ENCODE data around the gene NEUROG1.

NEUROG1 gene, protein sequence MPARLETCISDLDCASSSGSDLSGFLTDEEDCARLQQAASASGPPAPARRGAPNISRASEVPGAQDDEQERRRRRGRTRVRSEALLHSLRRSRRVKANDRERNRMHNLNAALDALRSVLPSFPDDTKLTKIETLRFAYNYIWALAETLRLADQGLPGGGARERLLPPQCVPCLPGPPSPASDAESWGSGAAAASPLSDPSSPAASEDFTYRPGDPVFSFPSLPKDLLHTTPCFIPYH

DNA sequence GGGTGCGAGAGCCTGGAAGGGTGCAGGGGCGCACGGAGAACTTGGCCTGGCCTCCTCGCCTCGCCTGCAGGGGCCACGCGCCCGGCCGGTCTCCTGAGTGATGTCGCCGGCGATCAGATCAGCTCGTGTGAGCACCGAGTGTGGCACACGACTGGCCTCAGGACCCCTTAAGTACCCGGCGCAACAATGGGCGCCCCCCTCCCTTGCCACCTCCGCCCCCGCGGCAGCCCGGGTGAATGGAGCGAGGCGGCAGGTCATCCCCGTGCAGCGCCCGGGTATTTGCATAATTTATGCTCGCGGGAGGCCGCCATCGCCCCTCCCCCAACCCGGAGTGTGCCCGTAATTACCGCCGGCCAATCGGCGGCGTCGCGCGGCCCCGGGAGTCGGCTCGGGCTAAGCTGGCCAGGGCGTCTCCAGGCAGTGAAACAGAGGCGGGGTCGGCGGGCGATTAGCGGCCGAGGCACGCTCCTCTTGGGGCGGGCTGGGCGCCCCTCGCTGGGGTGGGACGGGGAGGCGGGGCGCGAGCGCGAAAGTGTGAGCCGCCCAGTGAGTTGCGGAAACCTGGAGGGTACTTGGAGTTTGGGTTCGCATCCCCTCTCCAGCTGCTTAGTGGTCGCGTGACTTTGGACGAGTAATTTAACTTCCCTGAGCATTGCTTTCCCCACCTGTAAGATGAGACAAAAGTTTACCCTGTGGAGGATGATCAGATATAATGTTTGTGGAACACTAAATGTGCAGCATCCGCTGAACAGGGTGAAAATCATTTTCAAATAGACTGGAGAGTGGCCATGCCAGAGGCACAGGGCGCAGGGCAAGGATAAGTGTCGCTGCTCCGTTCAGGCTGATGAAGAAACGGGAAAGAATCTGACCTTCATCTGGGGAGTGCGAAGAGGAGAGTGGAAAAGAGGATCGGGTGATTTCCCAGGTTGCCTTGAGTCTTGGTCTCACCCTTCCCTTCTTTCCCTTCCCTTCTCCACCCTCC is at the start of gene NEUROG1:
Gene NEUROG1 (minus strand): TSS at position 145 of the 982 bp plus-strand sequence. CDS start 274 bp downstream, outside the sequence.
- DNase-seq = no peak

DNA sequence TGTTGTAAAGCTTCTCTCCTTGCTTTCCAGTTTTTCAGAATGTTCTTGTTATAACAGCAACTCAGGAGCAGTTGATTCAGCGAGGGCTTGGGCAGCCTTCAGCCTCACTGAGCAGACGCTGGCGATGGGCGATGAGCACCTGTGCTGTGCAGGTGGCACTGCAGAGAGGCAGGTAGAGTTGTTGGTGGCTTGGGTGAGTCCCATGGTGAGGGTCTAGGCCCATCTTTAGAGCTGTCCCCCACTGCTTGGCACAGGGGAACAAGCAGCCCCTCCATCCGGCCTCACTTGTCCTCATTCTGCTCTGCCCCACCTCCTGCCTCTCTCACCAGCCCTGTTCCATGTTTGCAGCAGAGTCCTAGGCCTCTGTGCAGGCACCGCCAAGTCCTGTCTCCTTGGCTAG is 49.2 kb upstream of the NEUROG1 start:
- DNase-seq = no peak

DNA sequence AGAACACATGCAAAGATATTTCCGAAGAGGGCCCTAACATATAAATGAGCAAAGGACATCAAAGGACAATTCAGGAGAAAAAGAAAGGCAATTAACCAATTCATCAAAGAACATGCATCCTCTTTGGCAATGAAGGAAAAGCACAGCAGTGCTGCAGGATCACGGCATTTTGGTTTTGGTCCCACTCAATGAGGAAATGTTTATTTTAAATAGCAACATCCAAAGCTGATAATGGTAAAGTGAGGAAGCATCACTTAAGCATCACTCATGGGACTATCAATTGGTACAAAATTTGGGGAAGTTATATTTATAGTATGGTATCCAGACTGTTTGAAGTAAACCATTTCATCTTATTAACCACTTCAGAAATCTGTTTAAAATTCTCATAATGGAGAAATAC is 48.5 kb upstream of the NEUROG1 start:
- no peak for DNase-seq

DNA sequence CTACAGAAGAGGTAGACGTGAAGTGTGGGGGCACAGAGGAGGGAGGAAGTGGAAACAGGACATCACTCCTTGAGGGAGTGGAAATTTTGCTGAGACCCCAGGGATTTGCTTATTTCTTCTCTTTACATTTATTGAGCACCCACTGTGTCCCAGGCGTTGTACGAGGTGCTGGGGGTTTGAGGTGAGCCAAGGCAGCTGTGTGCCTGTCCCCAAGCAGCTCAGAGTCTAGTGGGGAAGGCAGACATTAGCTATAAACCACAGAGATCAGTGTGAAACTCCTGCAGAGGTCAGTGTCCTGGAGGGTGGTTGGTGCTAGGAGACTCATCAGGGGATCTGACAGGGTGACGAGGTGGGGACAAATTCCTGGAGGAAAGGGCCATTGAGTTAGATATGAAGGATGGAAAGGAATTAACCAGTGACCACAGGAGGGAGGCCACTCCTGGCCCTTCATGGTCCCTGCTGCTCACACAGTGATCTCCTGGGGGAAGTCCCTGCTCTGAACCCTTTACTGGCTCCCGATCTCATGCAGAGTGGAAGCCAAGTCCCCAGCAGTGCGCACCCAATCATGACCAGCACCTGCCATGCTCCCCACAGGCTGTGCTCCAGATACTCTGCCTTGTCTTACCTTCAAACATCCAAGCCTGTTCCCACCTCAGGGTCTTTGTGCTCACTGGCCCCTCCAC is 46.5 kb upstream of the NEUROG1 start:
- DNase-seq = no peak

DNA sequence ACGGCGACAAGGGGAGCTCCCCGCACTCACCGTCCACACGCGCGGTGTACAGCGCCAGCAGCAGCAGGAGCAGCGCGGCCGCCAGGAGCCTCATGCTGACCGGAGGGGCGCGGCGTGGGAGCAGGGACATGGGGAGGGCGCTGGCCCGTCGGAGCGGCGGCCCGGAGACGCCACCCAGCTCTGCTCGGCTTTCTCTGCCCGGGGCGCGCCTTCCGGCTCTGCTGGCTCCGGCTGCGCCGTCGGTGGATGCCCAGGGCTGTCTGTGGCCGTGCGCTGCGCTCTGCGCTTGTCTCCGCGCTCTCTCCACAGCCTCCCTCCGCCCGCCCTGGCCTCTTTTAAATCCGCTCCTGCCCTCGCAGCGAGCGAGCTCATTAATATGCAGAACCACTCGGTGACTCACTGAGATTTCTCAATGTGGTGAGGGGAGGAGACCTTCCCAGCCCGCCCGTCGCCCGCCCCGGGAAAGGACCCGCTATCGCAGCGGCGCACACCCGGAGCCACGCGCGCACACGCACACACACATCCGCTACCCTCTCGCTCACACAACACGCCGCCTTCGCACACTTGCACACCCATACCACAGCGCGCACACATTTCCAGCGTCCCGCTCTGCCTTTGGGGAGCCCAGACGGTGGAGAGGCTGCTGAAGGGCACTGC is 43.0 kb upstream of the NEUROG1 start, which contains the start of gene CXCL14:
Gene CXCL14 (minus strand): TSS at position 307 of the 657 bp plus-strand sequence. CDS start 213 bp downstream, at position 94.
- no peak for DNase-seq

DNA sequence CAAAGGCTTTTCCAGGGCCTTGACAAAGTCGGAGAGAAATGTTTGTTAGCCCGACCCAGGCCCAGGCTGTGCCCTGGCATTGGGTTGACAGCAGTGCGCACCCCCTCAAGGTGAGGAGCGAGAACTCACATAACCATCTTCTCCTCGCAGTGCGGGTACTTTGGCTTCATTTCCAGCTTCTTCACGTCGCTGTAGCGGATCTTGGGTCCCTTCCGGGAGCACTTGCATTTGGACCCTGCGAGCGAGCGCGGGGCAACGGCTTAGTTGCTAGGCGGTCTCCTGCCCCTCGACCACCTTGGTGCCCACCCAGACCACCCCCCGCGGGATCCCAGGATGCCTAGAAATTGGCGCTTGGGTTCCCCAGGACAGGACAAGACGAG is 42.5 kb upstream of the NEUROG1 start:
- DNase-seq = no peak

DNA sequence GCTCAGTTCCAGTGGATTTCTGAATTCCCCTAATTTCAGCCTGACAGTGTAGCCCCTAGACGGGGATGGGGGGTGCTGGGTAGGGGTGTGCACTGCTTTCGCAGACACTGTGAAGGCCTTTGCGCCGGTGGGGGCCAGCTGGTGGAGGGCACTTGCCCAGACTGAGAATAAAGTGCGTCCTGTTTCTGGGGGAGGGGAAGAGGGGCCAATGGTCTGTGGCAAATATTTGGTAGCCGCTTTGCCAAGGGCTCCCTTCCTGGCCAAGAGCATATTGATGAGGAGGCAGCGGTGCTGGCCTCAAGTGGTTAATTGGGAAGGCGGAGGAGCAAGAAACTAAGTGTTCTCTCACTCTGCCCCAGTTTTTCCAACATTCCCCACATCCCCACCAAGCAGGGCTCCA is 41.7 kb upstream of the NEUROG1 start:
- no peak for DNase-seq

DNA sequence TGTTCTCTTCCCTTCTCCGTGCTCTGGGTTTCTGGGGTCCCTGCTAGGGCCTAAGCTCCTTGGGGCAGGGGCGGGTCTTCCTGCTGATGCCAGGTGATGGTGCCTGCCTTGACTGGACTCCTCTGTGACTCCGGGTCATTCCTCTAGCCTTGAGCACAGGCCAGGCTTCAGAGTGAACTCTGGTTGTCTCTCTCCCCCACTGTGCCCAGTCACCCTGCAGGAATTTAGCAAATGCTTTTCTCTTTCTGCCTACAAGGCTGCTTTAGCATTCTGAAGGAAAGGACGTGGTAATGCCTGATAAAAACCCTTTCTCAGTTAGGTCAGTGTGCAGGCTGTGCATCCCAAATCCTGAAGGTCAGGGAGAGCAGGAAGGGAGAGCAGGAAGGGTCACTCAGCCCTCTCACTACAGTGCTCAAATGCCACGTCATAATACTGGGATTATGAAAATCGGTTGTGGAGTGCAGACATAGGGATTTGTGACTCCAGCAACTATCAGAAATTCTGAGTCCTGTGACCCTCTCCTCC is 40.4 kb upstream of the NEUROG1 start:
- no peak for DNase-seq

DNA sequence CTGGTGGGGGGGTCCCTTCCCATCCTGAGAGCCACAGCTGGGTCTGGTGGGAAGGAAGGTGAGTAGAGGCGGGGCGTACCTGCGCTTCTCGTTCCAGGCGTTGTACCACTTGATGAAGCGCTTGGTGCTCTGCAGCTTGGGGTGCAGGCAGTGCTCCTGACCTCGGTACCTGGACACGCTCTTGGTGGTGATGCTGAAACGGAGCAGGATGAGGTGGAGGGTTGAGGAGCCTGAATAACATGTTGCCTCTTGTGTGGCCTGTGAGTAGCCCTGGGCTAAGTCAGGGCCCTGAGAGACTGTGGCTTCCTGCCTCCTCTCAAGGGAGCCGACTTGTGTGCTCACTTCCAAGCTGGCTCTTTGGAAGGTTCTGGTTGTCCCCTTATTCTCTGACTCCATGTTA is 38.7 kb upstream of the NEUROG1 start:
- DNase-seq = no peak

DNA sequence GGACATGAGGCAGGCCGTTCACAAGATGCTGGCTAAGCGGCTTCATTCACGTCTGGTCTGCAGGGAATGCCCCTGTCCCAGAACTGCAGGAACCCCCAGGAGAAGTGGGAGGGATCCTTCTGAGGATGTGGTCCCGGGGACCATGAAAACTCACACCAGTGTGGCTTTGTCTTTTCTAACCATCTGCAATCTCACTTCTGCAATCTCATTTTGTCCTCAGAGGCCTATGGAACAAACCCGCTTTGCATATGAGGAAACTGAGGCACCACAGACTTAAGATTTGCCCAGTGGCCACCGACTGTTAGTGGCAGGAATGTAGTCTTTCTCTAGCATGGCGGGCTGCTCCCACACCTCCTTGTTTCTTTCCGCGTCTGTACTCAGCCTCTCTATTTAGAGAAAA is 36.1 kb upstream of the NEUROG1 start:
- DNase-seq = no peak

DNA sequence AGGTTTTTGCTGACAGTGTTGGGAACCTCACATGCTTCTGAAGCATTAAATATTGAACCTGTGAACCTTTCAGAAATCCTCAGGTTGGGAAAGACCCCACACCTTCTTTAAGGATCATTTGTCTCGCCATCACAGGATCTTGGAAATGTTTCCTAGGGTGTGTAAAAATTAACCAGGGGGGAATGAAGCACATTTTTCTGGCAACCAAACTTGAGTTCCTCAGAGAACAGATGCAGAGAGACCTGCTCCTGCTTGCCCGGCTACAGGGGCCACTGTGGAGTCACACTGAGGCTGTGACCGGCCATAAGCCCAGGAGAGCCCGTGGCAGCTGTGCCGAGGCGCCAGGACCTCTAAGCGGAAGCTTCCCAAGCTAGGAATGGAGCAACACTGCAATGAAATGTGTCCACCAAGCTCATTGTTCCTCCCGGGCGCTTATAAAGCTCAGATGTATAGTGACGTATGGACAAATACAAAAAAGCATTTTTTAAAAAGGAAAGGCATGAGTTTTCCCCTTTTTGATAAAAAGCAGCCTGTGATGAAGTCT is 35.4 kb upstream of the NEUROG1 start:
- DNase-seq = no peak

DNA sequence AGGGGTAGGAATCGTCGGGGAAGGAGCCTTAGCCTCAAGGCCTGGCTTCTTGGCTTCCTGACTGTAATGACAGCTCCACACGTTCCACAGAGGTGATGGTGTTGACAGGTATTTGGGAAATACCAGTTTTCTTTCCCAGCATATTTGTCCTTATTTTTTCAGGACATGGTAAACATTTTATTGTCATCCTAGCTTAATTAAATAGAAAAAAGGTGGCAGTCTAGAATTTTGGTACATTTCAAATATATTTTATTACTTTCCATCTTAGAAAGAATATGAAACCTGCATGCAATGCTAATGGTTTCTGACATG is 34.6 kb upstream of the NEUROG1 start:
- DNase-seq = no peak

DNA sequence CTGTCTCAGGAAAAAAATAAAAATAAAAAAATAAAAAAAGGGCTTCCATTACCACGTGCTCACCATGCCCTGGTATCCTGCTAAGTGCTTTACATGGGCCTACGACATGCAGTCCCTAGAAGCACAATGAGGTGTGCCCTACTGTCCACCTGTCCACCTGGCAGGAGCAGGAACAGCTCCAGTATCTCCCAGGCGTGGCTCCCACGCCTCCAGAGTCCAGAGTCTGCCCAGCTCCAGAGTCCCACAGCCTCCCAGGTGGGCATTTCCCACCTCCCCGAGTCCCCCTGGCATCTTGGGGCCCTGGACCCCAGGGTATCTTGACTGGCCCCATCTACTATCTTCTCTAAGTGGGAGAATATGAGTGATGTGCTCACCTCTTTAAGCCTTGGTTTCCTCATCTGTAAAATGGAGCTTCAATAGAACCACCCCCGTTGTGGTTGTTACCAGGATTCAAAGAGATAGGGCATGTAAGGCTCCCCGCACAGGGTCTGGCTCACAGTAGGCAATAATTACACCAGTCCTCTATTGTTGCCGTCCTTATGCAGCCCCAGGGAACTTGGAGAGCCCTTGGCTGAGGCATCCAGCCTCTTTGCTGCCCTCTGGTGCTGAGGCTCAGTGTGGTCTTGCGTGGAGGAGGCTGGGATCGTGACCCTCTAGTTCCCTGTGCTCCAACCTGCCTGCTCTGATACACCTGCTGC is 34.1 kb upstream of the NEUROG1 start:
- no peak for DNase-seq

DNA sequence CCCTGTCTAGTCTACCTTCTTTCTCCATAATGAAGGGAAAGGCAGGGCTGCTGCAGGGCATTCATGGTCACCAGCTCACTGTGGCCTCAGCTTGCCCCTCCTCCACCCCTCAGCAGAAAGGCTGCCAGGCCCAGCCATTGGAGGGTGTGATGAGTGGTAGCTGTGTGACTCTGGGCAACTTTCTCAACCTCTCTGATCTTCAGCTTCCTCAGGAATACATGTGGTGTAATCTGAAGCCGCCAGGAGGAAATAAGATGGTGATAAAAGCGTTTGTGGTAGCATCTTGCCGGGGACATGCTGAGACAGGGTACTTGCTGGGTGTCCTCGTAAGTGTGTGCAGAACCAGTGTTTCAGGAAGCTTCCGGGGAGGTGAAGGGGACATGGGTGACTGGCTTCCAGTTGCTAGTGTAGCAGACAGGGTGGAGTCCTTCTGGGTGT is 33.2 kb upstream of the NEUROG1 start:
- DNase-seq = no peak

DNA sequence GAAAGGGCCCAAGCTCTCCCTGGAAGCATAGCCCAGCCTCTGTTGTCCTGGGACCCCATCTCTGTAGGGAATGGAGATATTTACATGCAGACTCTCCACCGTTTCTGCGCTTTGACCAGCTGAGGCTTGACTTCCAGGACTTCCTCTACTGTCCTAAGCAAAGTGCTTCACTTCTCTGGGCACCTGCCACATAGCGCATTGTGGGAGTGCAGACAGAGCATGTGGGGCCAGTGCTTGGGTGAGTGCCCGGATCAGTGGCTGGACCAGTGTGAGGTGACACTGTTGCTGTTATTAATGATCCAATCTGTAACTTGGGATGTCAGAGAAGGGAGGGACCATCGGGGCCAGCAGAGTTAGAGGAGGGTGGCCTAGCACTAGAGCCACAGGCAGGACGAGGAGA is 32.5 kb upstream of the NEUROG1 start:
- DNase-seq = no peak

DNA sequence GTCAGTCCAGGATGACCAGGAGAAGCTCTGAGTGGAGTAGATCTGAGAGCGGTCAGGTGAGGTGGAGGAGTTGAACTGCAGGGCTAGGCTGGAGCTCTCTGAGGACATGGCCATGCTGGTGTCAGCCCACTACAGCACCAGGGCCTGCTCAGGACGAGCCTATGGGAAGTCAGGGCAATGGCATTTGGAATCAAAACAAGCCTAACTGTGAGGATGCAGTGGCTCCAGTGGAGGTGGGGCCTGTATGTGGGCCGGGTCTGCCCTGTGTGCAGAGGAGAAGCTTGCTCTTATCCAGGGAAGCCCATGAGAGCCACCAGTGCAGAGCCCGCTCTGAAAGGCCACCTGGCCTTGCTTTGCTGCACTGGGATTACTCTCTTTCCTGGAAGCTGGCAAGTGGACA is 31.9 kb upstream of the NEUROG1 start:
- no peak for DNase-seq

DNA sequence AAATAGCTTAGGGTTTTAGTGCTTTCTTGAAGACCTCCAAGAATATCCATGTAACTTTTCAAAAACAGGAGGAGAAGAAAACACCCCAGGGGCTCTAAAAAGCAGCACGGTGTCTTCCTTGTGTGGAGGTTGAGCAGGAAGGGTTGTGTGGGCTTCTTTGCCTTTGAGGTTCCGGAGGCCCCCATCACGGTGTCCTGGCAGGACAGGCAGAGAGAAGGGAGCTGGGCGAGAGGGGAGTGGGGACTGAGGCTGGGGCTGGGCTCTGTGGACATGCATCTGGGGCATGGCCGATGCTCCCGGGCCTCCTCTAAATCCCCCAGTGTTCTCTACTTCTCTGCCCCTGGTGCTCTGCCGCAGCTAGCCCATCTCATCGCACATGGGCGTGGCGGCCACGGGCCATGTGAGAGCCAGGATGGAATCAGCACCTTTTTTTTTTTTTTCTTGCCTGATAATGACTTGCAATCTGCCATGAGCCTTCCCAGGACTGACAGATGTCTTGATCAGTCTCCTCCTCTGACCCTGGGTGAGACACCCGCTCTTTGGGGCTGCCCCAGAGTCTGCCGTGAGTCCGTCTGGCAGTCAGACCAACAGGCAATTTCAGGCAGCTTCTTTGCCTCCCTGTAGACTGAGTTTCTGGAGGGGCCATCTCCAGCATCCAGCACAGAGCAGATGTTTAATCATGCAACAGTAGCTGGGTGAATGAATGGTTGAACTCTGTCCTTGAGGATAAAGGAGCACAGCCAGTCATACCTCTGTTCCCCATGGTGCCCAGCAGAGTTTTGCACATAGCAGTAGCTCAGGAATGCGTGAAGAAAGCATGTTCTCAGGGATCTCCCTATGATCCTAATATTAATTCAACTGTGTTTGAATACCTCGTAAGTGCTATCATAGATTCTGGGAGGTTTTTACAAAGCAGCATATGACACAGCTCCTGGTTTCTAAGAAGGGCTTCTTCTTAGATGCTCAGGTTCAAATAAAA is 30.9 kb upstream of the NEUROG1 start:
- no peak for DNase-seq

DNA sequence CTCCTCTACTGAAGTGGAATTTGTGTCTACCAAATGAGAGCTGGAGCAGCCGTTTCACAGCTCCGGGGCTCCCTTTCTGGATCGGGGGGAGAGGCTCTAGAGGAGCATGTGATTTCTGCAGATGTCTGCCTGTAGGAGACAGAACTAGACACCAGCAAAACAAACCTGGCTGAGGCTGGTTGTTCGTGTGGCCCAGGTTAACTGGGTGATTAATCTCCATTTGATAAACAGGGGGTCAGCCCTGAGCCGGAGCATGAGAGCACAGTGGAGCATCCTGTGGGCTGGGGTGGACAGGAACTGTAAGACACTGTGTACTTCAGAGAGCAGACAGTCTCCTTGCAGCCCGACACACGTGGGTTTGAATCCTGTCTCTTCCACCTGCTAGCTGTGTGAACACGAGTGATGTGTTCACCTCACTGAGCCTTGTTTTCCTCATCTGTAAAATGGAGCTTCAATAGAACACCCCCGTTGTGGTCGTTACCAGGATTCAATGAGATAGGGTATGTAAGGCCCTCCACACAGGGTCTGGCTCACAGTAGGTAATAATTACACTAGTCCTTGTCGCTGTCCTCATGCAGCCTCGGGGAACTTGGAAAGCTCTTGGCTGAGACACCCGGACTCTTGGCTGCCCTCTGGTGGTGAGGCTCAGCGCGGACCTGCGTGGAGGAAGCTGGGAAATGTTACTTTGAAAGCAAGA is 30.1 kb upstream of the NEUROG1 start:
- DNase-seq = peak; percentile 56

DNA sequence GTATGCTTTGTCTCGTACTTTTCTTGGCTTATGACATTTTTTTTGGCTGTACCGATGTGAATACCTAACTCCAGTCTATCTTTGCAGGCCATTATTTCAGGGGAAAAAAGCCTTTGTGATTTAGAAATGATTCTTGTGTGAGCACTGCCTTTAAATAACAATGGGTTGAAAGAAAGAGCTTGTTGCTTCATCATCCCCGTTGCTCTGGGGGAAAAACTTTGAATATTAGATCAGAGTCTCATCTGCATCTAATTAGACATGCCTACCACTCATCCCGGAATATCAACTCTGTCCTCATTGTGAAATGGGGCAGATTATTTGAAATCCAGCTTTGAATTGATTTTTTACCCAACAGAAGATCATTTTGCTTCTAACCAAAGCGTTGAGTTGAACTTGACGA is 29.5 kb upstream of the NEUROG1 start:
- no peak for DNase-seq

DNA sequence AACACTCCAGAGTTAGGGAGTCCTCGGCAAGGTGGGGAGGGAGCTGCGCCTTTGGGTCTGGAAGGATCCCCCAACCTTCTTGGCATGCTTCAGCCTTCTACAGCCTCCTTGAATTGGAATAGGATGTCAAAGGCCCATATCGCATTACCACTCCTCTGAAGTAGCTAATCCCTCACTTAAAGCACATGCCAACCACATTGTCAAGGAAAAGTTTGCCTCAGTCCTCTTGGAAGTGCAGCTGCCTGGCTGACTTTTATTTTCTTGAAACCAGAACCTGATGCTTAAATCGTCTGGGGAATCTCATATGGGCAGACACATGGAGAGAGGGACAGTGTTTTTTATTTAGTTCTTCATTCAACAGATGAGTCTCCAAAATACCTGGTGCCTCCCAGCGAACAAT is 28.6 kb upstream of the NEUROG1 start:
- no peak for DNase-seq
